ENCODE measurements around the gene TLR8.

GRCh38 chrX:12881914-12882313 is 24.5 kb upstream of the TLR8 start:
- TF ChIP-seq CTCF (IDR thresholded peaks at IDR 0.05; ENCODE audit: low read depth, low read length, poor library complexity, severe bottlenecking) = no peak
- no peak for TF ChIP-seq EZH2phosphoT487 (IDR thresholded peaks at IDR 0.05; ENCODE audit: borderline replicate concordance, low read length)
